GM18498 (cell line): Measurements from ENCODE around the gene DHX8.
"Not testable (repeated sequence)": the region's sequence is repeated elsewhere in the genome, so short reads cannot be mapped to it uniquely, and the experiment has no call there.

Experiments used
- ATAC-seq: cut with Tn5 transposase; IDR thresholded peaks from one replicate; pipeline ENCODE4 v1.9.1; 2021; ENCODE audit warnings: mild to moderate bottlenecking, moderate library complexity; ENCODE audit not compliant: unreplicated experiment

The DHX8 gene

GRCh38 chr17:43461185-43461584 lies 22.6 kb upstream of the DHX8 start:
- no peak for ATAC-seq

- not testable (repeated sequence) for ATAC-seq
Observed at GRCh38 chr17:43462569-43462968, 21.2 kb upstream of the DHX8 start.

GRCh38 chr17:43463241-43463640 lies 20.5 kb upstream of the DHX8 start:
- ATAC-seq, result no peak

GRCh38 chr17:43464046-43464445 lies 19.7 kb upstream of the DHX8 start:
- no peak for ATAC-seq

- ATAC-seq, result no peak
Observed at GRCh38 chr17:43465049-43465448, 18.7 kb upstream of the DHX8 start.

- no peak for ATAC-seq
Observed at GRCh38 chr17:43467981-43468581, 15.7 kb upstream of the DHX8 start.

- no peak for ATAC-seq
Observed at GRCh38 chr17:43468691-43469139, 15.1 kb upstream of the DHX8 start.

- no peak for ATAC-seq
Observed at GRCh38 chr17:43469145-43469544, 14.6 kb upstream of the DHX8 start.

- no peak for ATAC-seq
Observed at GRCh38 chr17:43471585-43472160, 12.1 kb upstream of the DHX8 start.

GRCh38 chr17:43475494-43476089 lies 8.2 kb upstream of the DHX8 start:
- ATAC-seq, result no peak

GRCh38 chr17:43476306-43476705 lies 7.5 kb upstream of the DHX8 start:
- ATAC-seq, result not testable (repeated sequence)

- no peak for ATAC-seq
Observed at GRCh38 chr17:43477832-43478634, 5.7 kb upstream of the DHX8 start.

- ATAC-seq, result no peak
Observed at GRCh38 chr17:43479948-43480347, 3.8 kb upstream of the DHX8 start.

- ATAC-seq, result no peak
Observed at GRCh38 chr17:43482103-43483012, 1.4 kb upstream of the DHX8 start.

- no peak for ATAC-seq
Observed at GRCh38 chr17:43490621-43491020, 6.8 kb downstream of the DHX8 start.

GRCh38 chr17:43509440-43509839 lies 25.7 kb downstream of the DHX8 start:
- ATAC-seq, result not testable (repeated sequence)

- not testable (repeated sequence) for ATAC-seq
Observed at GRCh38 chr17:43511199-43511598, 27.4 kb downstream of the DHX8 start.

GRCh38 chr17:43515656-43516055 lies 31.9 kb downstream of the DHX8 start:
- no peak for ATAC-seq

- peak; percentile 28 for ATAC-seq
Observed at GRCh38 chr17:43517161-43517560, 33.4 kb downstream of the DHX8 start.

GRCh38 chr17:43517615-43518386 lies 34.0 kb downstream of the DHX8 start:
- ATAC-seq, result peak; percentile 71
